ENCODE measurements around the gene PROX1.

Gene PROX1, protein sequence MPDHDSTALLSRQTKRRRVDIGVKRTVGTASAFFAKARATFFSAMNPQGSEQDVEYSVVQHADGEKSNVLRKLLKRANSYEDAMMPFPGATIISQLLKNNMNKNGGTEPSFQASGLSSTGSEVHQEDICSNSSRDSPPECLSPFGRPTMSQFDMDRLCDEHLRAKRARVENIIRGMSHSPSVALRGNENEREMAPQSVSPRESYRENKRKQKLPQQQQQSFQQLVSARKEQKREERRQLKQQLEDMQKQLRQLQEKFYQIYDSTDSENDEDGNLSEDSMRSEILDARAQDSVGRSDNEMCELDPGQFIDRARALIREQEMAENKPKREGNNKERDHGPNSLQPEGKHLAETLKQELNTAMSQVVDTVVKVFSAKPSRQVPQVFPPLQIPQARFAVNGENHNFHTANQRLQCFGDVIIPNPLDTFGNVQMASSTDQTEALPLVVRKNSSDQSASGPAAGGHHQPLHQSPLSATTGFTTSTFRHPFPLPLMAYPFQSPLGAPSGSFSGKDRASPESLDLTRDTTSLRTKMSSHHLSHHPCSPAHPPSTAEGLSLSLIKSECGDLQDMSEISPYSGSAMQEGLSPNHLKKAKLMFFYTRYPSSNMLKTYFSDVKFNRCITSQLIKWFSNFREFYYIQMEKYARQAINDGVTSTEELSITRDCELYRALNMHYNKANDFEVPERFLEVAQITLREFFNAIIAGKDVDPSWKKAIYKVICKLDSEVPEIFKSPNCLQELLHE

DNA sequence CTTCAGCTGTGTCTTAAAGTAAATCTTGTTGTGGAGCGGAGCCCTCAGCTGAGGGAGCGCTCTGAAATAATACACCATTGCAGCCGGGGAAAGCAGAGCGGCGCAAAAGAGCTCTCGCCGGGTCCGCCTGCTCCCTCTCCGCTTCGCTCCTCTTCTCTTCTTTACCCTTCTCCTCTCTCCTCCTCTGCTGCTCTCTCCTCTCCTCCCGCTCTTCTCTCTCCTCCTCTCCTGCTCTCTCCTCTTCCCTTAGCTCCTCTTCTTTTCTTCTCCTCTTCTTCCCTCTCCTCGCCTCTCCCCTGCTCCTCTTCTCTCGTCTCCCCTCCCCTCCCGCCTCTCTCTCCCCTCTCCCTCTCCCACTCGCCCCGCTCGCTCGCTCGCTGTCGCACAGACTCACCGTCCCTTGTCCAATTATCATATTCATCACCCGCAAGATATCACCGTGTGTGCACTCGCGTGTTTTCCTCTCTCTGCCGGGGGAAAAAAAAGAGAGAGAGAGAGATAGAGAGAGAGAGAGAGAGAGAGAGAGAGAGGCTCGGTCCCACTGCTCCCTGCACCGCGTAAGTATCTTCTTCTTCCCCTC is at the start of gene PROX1:
Gene PROX1 (plus strand): TSS at position 47 of the 580 bp plus-strand sequence. CDS start 8,563 bp downstream, outside the sequence.
- peak; percentile 29 for DNase-seq

DNA sequence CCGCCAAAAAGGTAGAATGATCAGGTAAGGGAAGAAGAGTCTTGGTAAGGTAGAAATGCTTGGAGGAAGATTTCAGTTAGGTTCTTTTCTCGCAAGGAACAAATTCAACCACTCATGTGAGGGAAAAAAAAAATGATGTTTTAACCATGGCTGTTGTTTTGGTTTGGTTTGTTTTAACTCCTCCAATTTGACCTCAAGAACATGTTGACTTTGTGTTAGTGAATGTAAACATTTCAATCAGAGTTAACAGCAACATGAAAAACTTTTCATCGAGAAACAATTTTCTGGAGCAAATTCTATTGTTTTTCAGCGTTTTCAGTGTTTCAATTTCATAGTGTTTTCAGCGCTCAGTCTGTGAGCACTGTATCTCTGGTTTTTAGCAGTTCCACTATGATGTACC is 49.0 kb upstream of the PROX1 start:
- DNase-seq: no peak

DNA sequence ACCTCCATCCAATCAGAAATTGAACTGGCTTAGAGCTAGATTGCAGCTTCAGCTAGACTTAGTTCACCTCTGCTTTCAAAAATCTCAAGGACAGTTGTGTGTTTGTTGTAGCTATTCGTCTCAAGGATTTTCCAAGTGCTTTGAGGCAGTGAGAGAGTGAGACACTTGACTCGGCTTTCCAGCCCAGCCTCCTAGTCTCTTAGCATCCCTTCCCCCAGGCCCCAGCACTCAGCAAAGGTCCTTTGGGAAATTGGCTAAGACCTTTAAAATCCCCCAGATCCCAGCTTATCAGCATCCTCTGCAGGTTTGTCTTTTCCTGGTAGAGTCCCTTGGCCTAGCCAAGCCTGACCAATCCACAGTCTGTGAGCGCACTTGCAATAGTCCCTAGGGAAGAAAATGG is 47.9 kb upstream of the PROX1 start:
- DNase-seq: no peak

DNA sequence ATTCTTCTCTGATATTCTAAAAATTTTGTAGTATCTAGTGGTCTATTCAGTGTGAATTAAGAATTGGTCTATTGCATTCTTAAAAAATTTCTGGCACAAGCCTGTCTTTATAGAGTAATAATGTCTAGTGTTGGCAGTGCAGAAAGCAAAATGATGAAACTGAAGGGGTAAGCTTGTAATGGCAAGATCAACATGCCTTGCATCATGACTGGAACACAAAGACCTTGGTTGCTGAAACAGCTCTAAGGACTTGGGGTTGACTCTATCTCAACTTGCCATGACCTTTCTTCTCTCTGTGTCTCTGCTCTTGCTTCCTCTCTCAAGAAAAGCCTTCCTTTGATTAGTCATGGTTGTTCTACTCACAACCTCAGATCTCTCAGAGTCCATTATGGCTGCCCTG is 46.8 kb upstream of the PROX1 start:
- no peak for DNase-seq

DNA sequence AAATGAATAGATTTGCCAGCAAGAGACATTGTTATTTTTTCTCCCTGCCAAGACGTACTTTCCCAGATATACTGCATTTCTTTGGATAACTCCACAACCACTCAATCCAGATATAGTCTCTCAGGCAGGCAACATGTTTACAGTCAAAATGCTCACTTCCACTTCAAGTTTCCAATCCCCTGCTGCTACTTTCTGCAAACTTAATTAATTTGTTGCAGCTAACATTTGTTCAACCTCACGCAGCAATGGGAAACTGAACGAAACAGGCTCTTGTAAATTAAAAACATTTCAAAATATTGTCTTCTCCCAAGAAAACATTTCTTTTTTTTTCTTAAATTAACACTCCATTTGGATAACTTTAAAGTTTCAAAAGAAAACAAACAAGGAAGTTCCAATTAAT is 45.7 kb upstream of the PROX1 start:
- no peak for DNase-seq

DNA sequence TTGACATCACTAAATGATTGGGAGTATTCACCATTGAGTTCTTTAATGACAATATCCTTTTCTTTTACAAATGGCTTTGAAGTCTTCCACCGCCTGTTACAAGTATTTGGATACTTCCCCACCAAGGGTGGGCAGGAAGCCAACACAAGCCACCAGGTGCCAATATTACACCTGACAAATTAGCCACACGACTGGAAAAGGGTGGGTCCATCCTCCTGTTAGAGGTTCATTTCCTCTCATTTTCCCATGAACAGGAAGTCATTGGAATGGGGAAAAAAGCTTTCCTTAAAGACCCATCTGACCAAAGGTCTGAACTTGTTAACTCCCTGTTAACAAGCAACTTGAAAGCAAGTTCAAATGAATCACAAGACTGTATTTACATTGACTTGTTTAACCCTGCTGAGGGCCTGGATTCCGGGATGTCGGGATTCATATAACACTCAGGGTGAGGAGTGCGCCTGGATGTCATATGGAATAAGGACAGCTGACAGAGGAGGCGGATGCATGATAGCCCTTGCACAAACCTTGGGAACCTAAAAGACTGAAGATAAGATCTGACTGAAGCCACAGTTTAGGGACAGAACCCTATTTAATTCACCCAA is 40.5 kb upstream of the PROX1 start:
- DNase-seq: no peak

DNA sequence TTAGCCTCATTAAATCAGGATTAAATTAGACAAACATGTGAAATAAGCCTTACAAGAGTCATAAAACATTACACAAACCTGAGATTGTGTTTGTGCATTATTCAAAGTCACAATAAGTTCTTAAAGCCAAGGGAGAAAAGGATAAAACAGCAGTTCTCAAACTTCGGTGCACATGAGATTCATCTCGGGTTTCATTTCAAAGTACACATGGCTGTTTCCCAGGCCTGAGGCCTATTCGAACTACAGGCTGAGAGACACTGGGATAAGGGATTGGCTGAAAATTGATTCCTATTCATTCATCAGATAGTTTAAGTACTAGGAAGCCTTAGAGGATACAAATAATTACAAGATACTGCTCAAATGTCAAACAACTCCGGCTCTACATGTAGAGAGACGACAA is 35.9 kb upstream of the PROX1 start:
- no peak for DNase-seq

DNA sequence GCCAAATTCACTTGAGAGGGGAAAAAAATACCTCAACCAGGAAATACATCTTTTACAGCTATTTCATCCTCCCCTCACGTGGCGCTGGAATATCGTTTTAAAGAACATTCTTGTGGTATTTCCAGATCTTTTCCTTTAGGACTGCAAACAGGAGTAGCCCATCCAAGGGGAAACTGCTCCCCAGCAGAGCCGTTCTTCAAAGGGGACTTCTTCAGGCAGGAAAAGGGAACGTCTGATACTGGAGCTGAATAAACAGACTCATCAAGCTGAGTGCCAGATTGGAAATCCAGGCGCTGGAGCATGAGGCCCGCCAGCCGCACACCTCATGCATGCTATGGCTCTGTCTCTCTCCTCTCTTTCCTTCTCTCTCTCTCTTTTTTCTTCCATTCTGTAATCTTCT is 34.0 kb upstream of the PROX1 start:
- DNase-seq: no peak

DNA sequence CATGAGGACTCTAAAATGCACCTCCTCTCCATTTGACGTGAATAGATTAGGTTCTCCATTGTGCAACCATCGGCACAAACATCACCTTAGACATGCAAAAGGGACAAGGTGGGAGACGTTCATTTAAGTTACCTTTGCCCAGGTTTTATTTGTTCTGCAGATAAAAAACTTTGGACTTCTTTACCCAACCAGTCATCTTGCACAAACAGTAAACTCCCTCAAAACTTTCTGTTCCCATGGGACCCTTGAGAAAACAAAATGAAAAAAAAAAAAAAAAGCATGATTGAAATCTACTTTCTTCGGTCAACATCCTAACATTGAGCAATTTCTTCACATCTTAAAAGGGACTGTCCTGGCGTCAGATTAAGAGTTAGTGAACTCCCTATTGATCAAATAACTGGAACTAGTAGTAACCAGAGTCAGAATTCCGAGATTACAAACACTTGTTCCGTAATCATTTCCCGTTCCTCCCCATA is 31.4 kb upstream of the PROX1 start:
- no peak for DNase-seq

DNA sequence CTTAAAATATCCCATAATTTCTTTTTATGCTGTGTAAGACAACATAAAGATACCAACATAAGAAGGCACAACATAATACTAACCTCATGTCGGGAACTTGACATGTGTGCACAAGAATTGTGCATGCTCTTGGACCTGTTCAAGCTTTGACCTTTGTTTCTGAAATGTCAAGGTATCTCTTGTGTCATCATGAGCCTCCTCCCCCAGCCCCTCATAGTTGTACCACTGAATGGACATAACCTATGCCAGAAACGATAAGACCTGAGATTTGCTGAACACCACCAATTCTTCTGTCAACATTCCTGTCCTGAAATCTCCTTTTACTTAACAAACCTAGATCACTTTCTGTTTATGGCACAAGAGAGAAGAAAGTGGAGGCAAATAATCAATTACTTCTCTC is 29.4 kb upstream of the PROX1 start:
- no peak for DNase-seq

DNA sequence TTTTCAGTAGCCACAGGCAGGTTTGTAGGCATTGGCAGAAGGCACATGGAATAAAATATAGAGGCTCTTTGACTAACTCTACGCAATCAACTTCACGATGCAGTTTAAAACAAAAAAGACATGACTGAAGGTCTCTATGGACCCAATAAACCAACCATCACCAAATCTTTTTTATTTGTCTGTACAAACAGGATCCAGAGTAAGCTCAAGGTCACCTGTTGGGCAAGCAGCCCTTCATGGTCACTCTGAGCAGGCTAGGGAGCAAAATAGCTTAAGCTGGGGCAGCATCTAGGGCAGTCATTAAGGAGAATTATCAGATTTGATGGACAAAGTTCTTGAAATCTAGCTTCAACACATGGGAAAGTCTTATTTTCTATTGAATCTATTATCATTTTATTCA is 26.8 kb upstream of the PROX1 start:
- no peak for DNase-seq

DNA sequence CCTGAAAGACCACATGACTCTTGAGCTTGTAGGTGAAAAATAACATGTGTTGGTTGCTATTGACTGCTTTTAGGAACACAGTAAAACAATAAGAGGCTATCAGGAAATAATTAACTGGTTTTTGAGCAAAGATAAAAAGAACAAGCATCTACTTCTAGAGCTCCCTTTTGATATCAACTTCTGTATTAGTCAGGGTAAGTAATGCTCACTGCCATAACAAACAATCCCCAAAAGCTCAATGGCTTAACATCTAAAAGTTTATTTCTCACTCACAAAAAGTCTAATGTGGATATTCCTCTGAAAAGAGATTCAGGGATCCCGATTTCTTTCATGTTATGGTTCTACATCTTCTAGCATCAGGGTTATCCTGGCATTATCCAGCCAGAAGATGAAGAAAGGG is 25.3 kb upstream of the PROX1 start:
- DNase-seq: no peak

DNA sequence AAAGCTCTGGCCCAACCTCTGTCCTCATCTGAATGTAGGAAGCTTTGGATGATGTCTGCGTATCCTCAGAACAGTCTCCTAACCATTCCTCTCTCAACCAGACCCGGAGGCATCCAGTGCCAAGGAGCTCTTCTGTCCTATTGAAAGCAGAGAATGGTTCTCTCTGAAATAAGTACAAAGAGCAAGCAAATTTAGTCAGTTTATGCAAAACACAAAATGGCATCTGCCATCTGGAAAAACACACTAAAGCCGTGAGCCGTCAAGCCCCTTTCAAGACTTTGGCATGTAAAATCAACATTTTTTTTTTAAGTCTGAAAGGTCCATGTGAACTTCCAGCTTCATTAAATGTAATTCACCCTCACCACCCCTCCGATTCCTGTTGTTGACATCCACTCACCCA is 21.7 kb upstream of the PROX1 start:
- DNase-seq: no peak

DNA sequence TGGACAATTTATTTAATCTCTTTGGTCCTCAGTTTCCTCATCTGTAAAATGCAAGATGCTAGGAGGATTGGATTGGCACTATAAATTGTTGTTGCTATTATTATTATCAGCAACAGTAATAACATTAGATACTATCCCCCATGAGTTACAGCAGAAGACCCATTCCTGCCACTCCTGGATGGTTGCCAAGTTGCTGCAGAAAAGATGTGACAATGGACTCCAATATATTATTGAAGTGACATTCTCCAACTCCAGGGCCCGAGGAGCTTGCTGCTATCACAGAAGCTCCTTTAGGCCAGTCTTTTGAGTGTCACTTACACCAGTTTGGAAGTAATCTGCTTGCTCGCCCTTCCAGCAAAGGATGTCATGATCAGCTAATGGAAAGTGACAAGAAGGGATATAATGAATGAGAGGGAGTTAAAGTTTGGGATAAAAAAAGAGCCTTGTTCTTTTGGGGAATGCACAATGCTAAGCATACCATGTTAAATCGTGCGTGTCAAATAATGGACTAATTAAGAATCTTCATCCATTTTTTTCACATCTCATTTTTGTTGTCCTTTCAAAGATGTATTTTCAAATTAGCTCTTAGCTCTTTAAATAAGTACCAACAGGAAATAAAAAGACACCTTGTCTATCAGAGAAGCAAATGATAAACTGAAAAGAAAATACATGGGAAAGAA is 19.5 kb upstream of the PROX1 start:
- no peak for DNase-seq

DNA sequence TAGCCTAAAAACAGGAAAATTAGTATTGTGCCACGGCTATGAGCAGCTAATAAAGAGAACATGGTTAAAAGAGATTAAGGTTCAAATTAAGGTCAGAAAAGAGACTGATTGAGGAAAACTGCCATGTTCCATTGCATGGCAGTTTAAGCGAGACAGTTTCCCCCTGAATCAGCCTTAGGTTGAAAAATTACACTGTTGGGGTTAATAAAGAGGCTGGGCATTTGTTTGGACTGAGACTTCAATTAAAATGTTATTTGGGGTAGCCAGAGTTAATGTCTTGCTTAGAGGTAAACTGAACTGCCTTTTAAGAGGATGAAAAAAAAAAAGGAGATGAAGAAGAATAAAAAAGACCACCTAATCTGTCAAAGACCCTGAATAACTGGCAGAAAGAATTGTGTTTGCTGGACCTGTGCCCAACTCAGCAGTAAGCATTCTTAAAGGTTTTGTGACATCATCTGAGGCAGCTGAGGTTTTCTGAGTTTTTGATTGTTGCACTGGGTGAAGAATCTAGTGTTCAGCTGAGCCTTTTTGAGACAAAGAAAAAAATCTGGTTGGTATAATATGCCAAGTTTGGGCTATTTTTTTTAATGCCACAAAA is 17.7 kb upstream of the PROX1 start:
- DNase-seq: no peak

DNA sequence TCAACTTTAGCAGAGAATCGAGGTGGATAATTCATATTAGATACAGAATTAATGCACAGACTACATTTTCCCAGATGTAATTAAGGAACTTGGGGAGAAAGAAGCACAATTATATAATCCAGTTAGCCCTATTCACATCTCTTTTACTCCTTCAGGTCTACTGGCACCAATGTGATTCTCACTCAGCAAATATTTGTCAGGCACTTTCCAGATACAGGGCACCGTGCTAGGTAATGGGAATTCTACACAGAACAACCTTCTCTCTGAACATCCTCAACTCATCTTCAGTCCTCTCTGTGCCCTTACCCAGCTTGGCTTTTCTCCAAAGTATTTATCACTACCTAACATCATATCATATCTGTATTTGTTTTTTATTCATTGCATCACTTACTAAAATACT is 15.6 kb upstream of the PROX1 start:
- no peak for DNase-seq

DNA sequence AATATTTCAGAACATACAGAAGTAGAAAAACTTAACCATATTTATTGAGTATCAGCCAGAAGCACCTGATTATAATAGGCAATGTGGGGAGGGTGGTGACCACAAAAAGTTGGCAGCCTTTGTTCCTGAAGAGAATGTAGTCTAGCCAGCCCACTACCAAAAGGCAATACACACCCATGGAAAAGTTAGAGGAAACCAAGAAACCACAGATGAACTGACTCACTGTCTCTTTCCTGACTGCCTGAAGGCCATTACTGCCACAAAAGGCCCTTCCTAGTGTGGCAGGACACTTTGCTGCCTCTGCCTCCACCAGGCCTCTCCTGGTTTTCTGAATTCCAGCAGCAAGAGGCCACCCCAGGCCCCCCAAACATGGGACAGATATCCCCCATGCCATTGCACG is 14.6 kb upstream of the PROX1 start:
- no peak for DNase-seq

DNA sequence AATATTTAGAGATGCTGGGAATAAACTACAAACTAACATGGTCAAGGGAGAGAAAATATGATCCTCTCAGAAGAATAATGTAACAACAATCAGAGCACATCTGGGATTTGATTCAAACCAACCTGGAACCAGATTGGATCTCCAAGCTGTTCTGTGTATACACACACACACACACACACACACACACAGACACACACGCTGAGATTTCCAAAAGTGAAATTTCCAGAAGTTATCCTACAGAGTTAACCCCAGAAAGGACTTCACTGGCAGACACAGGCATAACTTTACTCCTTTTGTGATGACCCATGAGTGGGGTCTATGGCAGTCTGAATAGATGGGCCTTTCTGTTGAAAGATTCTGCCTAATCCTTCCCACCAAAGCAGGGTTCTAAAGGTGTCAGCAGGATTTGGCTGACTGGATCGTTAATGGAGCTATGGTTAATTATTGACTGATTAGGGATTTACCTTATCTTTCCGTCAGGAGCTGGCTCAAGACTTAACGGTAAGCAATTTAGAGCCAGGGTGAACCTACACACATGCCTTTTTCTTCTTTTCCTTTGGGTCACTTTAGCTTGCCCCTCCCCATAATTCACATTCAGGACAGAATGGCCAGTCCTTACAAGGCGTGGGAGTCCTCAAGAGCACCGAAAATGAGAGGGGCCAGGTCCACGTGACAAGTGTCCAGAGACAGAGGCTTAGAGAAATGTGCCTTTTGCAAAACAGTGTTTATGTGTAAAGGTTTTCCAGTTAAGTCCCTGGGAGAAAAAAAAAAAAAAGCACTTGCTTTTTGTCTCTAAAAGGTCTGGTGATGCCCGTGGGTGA is 10.9 kb upstream of the PROX1 start:
- no peak for DNase-seq

DNA sequence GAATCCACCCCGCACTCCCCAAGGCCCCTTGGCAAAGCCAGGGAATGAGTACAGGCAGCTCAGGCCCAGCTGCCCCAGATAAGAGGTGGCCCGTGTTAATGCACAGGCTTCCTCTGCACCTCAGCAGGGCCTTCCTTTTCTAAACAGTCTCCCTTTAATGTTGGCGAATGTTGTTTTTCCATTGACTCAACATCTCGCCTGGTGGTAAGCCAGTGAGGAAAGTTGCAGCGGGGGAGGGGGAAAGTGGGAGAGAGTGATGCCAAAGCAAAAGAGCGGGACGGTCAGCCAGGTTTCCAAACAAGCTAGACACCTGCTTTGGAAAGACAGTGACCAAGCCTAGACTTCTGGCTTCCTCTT is 10.3 kb upstream of the PROX1 start:
- DNase-seq: no peak

DNA sequence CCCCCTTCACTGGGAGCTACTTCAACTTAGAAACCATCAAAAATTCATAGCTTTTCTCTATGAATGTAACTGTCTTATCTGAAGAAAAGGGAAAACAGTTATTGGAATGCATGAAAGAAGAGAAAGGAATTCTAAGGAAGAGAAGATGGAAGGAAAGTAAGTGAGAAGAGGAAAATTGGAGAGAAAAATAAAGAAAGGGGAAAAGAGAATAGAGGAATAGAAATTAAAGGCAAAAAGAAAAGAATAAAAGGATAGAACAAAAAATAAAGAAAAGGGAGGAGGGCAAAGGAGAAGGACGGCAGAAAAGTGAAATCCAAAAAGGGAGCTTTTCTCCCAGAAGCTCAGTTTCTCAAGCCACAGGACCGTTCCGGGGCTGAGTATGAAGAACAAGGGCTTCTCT is 9.9 kb upstream of the PROX1 start:
- no peak for DNase-seq

DNA sequence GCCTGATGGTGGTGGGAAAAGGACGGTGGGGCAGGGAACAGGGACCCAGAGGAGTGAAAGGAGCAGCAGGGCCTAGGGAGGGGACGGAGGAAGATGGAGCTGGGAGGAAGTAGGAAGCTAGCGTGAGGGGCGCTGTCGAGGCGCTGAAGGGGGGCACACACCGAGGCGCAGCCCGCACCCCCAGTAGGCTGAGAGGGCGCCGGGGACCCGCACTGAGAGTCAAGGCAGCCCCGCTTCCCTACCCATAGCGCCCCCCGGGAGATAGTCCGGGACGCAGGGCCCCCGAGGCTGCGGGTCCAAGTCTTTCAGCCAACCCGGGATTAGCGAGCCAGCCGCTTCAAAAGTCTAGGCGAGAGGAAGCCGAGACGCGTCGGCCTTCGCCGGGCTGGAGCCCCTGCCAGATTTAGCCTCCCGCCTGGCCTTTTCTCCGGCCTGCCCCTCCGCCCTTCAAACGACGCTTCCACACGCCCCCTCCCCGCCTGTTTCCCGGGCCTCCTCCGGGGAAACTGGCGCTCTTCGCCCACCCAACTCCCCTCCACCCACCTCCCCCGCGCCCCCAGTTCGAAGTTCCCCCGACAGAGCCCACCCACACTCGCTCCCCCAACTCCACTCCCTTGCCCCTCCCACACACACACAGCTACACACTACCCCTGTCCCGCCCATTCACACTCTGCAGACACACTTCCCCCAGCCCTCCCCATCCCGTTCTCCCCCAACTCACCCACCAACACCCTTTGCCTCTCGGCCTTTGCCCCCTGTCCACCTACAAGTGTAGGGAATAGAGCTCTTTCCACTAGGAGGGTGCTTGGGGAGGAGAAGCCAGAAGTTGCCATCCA is 7.8 kb upstream of the PROX1 start:
- DNase-seq: no peak
